Neural progenitor cell (in vitro differentiated cells): ENCODE measurements around the gene SCAMP1. TPM values are rescaled to one million over a fixed set of nuclear protein-coding genes. Genes with fewer than 3 reads are reported as not detected.
A peak's percentile ranks its signal among the peaks of the same experiment; 100 is the strongest.

Experiments
- DNase-seq: peaks from one replicate; pipeline ENCODE4 v3.0.0-alpha.2; 2016; ENCODE audit warnings: low spot score
- H2AFZ ChIP-seq: fragments of 200-600 bp; sonication (generic); replicated peaks from 2 replicates; pipeline ENCODE4 v1.6.1; 2016; ENCODE audit warnings: antibody characterized with exemption
- H3F3A ChIP-seq: fragments of 200-600 bp; sonication (generic); 2 replicates; pipeline ENCODE4 v1.6.1; 2016; ENCODE audit warnings: antibody characterized with exemption, low read depth
- H3K27ac ChIP-seq: fragments of 200-600 bp; sonication (generic); 2 replicates; pipeline ENCODE4 v1.5.1; 2016; ENCODE audit warnings: mild to moderate bottlenecking
- H3K27me3 ChIP-seq: fragments of 200-600 bp; sonication (generic); 2 replicates; pipeline ENCODE4 v1.6.1; 2016; ENCODE audit warnings: mild to moderate bottlenecking, moderate library complexity
- H3K36me3 ChIP-seq: fragments of 200-600 bp; sonication (generic); 2 replicates; pipeline ENCODE4 v1.5.1; 2016
- H3K4me1 ChIP-seq: fragments of 200-600 bp; sonication (generic); 2 replicates; pipeline ENCODE4 v1.6.1; 2016; ENCODE audit warnings: mixed run types
- H3K4me2 ChIP-seq: fragments of 200-600 bp; sonication (generic); 2 replicates; pipeline ENCODE4 v1.6.1; 2016
- H3K4me3 ChIP-seq: fragments of 200-600 bp; sonication (generic); 2 replicates; pipeline ENCODE4 v1.5.1; 2016
- H3K79me2 ChIP-seq: fragments of 200-600 bp; sonication (generic); 2 replicates; pipeline ENCODE4 v1.6.1; 2016; ENCODE audit warnings: low read depth
- H3K9ac ChIP-seq: fragments of 200-600 bp; sonication (generic); 2 replicates; pipeline ENCODE4 v1.6.1; 2016
- H3K9me3 ChIP-seq: fragments of 200-600 bp; sonication (generic); 2 replicates; pipeline ENCODE4 v1.5.1; 2016; ENCODE audit warnings: low read depth
- H4K20me1 ChIP-seq: fragments of 200-600 bp; sonication (generic); 2 replicates; pipeline ENCODE4 v1.6.1; 2016; ENCODE audit warnings: low read depth
- H3K27ac Mint-ChIP-seq: 3 replicates; pipeline ENCODE4 v1.8.0; 2021; ENCODE audit warnings: mixed read lengths
- H3K27me3 Mint-ChIP-seq: 2 replicates; pipeline ENCODE4 v1.8.0; 2022; ENCODE audit warnings: low read depth, mild to moderate bottlenecking, inconsistent platforms, moderate library complexity, mixed read lengths; ENCODE audit not compliant: insufficient read depth
- H3K36me3 Mint-ChIP-seq: 3 replicates; pipeline ENCODE4 v1.8.0; 2021; ENCODE audit warnings: mixed read lengths
- H3K4me1 Mint-ChIP-seq: 3 replicates; pipeline ENCODE4 v1.8.0; 2021; ENCODE audit warnings: mixed read lengths
- H3K4me3 Mint-ChIP-seq: 3 replicates; pipeline ENCODE4 v1.8.0; 2021; ENCODE audit warnings: mild to moderate bottlenecking, moderate library complexity, mixed read lengths
- H3K9me3 Mint-ChIP-seq: 3 replicates; pipeline ENCODE4 v1.8.0; 2020; ENCODE audit warnings: mixed read lengths
- EZH2 ChIP-seq: fragments of 200-600 bp; sonication (generic); IDR thresholded peaks from 2 replicates; pipeline ENCODE4 v1.6.1; 2017; ENCODE audit warnings: antibody characterized with exemption, mild to moderate bottlenecking, moderate library complexity
- EZH2phosphoT487 ChIP-seq: fragments of 200-600 bp; sonication (generic); IDR thresholded peaks from 2 replicates; pipeline ENCODE4 v1.6.1; 2017; ENCODE audit warnings: antibody characterized with exemption
- total RNA-seq: library from RNA; depleted of rRNA; stranded (reverse); fragments of >200 nt; gene quantifications from 2 replicates; pipeline ENCODE4 v1.2.3, GENCODE V29; 2015; ENCODE audit warnings: low replicate concordance
- TF ChIP-seq, protein P1 (sequence below): fragments of 200-600 bp; sonication (generic); IDR thresholded peaks from 2 replicates; pipeline ENCODE4 v1.5.1; 2017; ENCODE audit warnings: antibody characterized with exemption, mild to moderate bottlenecking

The SCAMP1 gene
- total RNA-seq, 1 donor from 2014 or later: 110 TPM

DNA sequence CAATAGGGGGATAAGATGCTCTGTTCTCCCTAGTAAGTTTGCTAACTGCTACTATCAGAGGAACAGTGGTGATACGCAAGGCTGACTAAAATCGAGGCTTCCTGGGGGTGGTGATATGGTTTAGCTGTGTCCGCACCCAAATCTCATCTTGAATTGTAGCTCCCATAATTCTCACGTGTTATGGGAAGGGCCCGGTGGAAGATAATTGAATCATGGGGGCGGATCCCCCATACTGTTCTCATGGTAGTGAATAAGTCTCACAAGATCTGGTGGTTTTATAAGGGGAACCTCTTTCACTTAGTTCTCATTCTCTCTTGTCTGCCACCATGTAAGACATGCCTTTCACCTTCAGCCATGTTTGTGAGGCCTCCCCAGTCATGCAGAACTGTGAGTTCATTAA is 153.0 kb downstream of the SCAMP1 start:
- peaks cover 6% of the 10 kb centered on the region for H3K9me3 Mint-ChIP-seq
- peaks cover 17% of the 10 kb centered on the region for H4K20me1 ChIP-seq
- no peaks in the 10 kb centered on the region for H3K36me3 ChIP-seq
- peaks cover 7% of the 10 kb centered on the region for H3F3A ChIP-seq
- peaks cover 5% of the 10 kb centered on the region for H3K27me3 ChIP-seq
- H3K9me3 ChIP-seq: no peaks in the 10 kb centered on the region
- H3K4me1 Mint-ChIP-seq: peaks cover 23% of the 10 kb centered on the region
- H3K27me3 Mint-ChIP-seq: no peaks in the 10 kb centered on the region
- no peak overlapping the region for H3K9ac ChIP-seq
- no peak overlapping the region for H3K27ac ChIP-seq
- no peak overlapping the region for H3K4me2 ChIP-seq
- no peak for DNase-seq
- no peak overlapping the region for H2AFZ ChIP-seq
- no peaks in the 10 kb centered on the region for H3K79me2 ChIP-seq
- peaks cover 27% of the 10 kb centered on the region for H3K4me1 ChIP-seq
- TF ChIP-seq EZH2phosphoT487 (no peak), EZH2 (no peak)
- TF ChIP-seq, protein P1, sequence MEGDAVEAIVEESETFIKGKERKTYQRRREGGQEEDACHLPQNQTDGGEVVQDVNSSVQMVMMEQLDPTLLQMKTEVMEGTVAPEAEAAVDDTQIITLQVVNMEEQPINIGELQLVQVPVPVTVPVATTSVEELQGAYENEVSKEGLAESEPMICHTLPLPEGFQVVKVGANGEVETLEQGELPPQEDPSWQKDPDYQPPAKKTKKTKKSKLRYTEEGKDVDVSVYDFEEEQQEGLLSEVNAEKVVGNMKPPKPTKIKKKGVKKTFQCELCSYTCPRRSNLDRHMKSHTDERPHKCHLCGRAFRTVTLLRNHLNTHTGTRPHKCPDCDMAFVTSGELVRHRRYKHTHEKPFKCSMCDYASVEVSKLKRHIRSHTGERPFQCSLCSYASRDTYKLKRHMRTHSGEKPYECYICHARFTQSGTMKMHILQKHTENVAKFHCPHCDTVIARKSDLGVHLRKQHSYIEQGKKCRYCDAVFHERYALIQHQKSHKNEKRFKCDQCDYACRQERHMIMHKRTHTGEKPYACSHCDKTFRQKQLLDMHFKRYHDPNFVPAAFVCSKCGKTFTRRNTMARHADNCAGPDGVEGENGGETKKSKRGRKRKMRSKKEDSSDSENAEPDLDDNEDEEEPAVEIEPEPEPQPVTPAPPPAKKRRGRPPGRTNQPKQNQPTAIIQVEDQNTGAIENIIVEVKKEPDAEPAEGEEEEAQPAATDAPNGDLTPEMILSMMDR: no peak
- H3K4me3 Mint-ChIP-seq: no peak overlapping the region
- no peak overlapping the region for H3K27ac Mint-ChIP-seq
- H3K4me3 ChIP-seq: no peak overlapping the region
- peaks cover 13% of the 10 kb centered on the region for H3K36me3 Mint-ChIP-seq

DNA sequence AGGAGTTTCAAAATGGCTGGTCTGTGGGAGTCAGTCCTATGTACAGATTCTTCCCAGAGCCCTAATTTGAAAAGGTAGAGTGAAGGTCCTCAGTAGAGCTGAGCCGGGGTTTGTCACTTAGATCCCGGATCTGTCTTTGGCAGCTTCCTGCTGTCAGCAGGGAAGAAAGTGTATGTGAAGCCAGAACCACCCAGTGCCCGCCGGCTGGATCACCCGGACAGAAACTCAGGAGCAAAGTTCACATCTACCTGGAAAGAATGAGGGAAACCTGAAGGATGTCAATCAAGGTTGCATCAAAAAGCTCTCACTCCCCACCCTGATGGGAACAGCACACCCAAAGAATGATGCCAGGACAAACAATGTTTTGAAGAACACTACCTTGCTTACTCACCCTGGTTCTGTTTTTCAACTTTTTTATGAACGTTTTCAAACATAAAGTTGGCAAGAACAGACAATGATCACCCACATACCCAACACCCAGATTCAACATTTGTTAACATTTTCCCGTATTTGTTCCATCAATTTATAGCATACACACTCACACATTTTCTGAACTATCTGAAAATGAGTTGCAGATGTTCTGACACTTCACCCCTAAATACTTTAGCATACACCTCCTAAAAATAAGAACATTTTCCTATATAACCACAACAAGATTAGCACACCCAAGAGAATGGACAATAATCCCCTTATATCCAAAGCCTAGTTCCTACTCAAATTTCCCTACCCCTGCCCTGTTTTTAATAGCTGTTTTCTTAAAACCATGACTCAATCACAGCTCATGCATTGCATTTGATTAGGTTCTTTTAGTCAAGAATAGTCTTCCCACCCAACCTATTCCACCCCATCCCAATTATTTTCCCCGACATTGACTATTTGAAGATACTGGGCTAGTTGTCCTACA is 154.3 kb downstream of the SCAMP1 start:
- H3K4me3 Mint-ChIP-seq: no peak overlapping the region
- TF ChIP-seq, protein P1: no peak
- TF ChIP-seq EZH2: no peak
- TF ChIP-seq EZH2phosphoT487: no peak
- Histone ChIP-seq H3K4me1 (peaks cover 18% of the 10 kb centered on the region), H3K27ac (no peak overlapping the region), H4K20me1 (peaks cover 13% of the 10 kb centered on the region), H3F3A (peaks cover 2% of the 10 kb centered on the region), H3K4me2 (no peak overlapping the region), H3K9ac (no peak overlapping the region), H2AFZ (no peak overlapping the region), H3K79me2 (no peaks in the 10 kb centered on the region), H3K27me3 (peaks cover 4% of the 10 kb centered on the region), H3K9me3 (no peaks in the 10 kb centered on the region), H3K36me3 (no peaks in the 10 kb centered on the region), H3K4me3 (no peak overlapping the region)
- H3K27me3 Mint-ChIP-seq: peaks cover 2% of the 10 kb centered on the region
- peaks cover 12% of the 10 kb centered on the region for H3K4me1 Mint-ChIP-seq
- H3K36me3 Mint-ChIP-seq: peaks cover 10% of the 10 kb centered on the region
- peaks cover 6% of the 10 kb centered on the region for H3K9me3 Mint-ChIP-seq
- no peak for DNase-seq
- H3K27ac Mint-ChIP-seq: no peak overlapping the region

DNA sequence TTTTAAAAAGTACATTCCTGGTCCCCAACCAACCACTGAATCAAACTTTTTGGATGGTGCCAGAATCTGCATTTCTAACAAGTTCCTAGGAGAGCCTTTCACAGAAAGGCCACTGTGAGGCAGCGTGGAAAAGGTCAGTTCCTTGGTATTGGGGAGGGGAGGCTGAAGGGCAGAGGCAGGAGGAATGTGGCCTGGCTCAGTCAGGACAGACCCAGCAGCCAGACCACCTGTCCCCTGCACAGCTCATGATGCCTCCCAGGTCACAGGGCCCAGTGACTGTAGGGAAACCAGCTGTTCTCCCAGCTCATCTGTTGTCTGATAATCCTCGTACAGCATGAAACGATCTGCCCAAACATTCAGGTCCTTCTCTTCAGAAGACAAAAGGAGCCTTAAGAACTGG is 155.3 kb downstream of the SCAMP1 start:
- Histone ChIP-seq H3K36me3 (no peaks in the 10 kb centered on the region), H2AFZ (no peak overlapping the region), H3K4me3 (no peak overlapping the region), H3K4me2 (no peak overlapping the region), H3K79me2 (no peaks in the 10 kb centered on the region), H3K27me3 (no peaks in the 10 kb centered on the region), H3K4me1 (peaks cover 9% of the 10 kb centered on the region), H3K9ac (no peak overlapping the region), H3F3A (no peaks in the 10 kb centered on the region), H3K27ac (no peak overlapping the region), H4K20me1 (peaks cover 4% of the 10 kb centered on the region), H3K9me3 (no peaks in the 10 kb centered on the region)
- DNase-seq: peak; percentile 24
- Mint-ChIP-seq H3K4me1 (peaks cover 9% of the 10 kb centered on the region), H3K27ac (no peak overlapping the region), H3K4me3 (no peak overlapping the region), H3K36me3 (peaks cover 10% of the 10 kb centered on the region), H3K9me3 (peaks cover 6% of the 10 kb centered on the region), H3K27me3 (peaks cover 4% of the 10 kb centered on the region)
- TF ChIP-seq EZH2phosphoT487 (no peak), EZH2 (no peak)
- TF ChIP-seq, protein P1: no peak
